ACC112 (cell line): ENCODE data around the gene MAP3K6.
A peak's percentile ranks its signal among the peaks of the same experiment; 100 is the strongest.
"Not testable (repeated sequence)": the region's sequence is repeated elsewhere in the genome, so short reads cannot be mapped to it uniquely, and the experiment has no call there.

Source experiments
- H2AFZ ChIP-seq: fragments of 200-600 bp; sonication (generic); one replicate; pipeline ENCODE4 v1.6.0; 2017; ENCODE audit warnings: antibody characterized with exemption, low read length; ENCODE audit not compliant: unreplicated experiment
- H3K27ac ChIP-seq: fragments of 200-600 bp; sonication (generic); 2 replicates; pipeline ENCODE4 v1.5.1; 2014; ENCODE audit warnings: low read depth, mild to moderate bottlenecking, antibody characterized with exemption, low read length, moderate library complexity
- H3K27me3 ChIP-seq: fragments of 200-600 bp; sonication (generic); 2 replicates; pipeline ENCODE4 v1.6.1; 2014; ENCODE audit warnings: mild to moderate bottlenecking, antibody characterized with exemption, low read length, moderate library complexity, mixed read lengths; ENCODE audit not compliant: insufficient read depth
- H3K36me3 ChIP-seq: fragments of 200-600 bp; sonication (generic); 2 replicates; pipeline ENCODE4 v1.6.1; 2016; ENCODE audit warnings: mild to moderate bottlenecking, antibody characterized with exemption, low read length, moderate library complexity, mixed read lengths; ENCODE audit not compliant: insufficient read depth
- H3K4me1 ChIP-seq: fragments of 200-600 bp; sonication (generic); one replicate; pipeline ENCODE4 v1.6.1; 2016; ENCODE audit warnings: low read length, mixed read lengths; ENCODE audit not compliant: insufficient read depth, unreplicated experiment, control insufficient read depth
- H3K4me3 ChIP-seq: fragments of 200-600 bp; sonication (generic); 2 replicates; pipeline ENCODE4 v1.5.1; 2014; ENCODE audit warnings: mild to moderate bottlenecking, low read depth, low read length
- H3K79me2 ChIP-seq: fragments of 200-600 bp; sonication (generic); one replicate; pipeline ENCODE4 v1.6.0; 2016; ENCODE audit warnings: low read length; ENCODE audit not compliant: control insufficient read depth, unreplicated experiment, insufficient read depth

The MAP3K6 gene

DNA sequence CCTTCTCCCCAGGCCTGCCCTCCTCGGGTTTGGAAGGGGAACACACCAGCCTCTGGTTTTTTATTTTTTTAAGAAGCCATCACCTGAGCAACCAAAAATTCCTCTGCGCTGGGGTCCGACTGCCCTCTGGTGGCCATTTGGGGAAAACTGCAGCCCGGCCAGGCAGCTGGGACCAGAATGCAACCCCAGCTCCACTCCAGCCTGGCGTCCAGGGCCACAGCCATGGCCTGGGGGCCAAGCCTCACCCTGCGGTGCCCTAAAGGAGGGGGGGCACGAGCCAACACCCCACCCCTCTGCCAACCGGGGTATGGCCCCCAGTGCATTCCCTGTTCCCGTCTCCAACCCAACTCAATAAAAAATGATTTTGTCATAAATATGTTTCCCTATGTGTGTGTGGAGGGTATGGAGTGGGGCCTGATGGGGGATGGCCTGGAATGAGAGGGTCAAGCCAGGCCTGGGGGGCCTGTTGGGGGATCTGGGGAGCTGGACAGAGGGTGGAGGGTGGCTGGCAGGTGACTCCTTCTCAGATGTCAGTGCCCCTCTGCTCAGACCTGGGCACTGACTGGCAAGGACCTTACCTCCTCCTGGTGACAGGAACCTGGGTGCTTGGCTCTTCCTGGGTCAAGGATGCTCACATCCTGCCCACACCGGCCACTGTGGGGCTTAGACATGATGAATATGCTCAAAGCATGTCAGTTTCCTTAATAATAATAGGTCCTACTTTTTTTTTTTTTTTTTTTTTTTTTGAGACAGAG is 28.9 kb upstream of the MAP3K6 start:
- Histone ChIP-seq H3K36me3 (no peaks in the 10 kb centered on the region), H3K27me3 (no peaks in the 10 kb centered on the region), H3K4me1 (peaks cover 24% of the 10 kb centered on the region), H3K79me2 (peaks cover 12% of the 10 kb centered on the region), H3K4me3 (no peak overlapping the region), H2AFZ (no peak overlapping the region), H3K27ac (peak overlapping the region; percentile 4; the same call in 1 of the 2 replicates)

DNA sequence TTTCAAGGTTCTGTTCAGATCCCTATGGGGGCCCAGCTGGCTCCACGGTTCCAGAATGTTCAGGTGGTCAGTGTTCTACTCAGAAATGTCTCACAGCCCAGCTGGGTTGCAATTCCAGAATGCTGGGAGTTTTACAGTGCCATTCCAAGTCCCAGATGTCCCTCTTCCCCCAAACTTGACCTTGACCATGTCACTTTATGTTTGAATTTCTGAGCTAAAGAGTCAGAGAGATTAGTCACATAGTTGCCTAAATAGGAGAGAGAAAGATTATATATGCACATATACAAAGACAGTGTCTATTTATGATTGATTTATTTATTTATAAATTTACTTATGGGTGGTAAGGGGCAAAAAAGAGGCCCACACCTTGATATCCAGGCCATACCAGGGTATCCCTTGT is 28.2 kb upstream of the MAP3K6 start:
- Histone ChIP-seq H3K4me1 (peaks cover 24% of the 10 kb centered on the region), H2AFZ (no peak overlapping the region), H3K27ac (peak overlapping the region; percentile 4; the same call in 1 of the 2 replicates), H3K79me2 (peaks cover 12% of the 10 kb centered on the region), H3K4me3 (no peak overlapping the region), H3K27me3 (no peaks in the 10 kb centered on the region), H3K36me3 (no peaks in the 10 kb centered on the region)

DNA sequence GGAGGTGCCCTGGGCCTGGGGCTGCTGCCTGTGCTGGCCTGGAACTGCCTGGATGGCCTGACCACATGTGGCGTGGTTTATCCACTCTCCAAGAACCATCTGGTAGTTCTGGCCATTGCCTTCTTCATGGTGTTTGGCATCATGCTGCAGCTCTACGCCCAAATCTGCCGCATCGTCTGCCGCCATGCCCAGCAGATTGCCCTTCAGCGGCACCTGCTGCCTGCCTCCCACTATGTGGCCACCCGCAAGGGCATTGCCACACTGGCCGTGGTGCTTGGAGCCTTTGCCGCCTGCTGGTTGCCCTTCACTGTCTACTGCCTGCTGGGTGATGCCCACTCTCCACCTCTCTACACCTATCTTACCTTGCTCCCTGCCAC is 27.5 kb upstream of the MAP3K6 start:
- Histone ChIP-seq H3K36me3 (no peaks in the 10 kb centered on the region), H3K27ac (no peak overlapping the region), H3K4me3 (no peak overlapping the region), H3K27me3 (no peaks in the 10 kb centered on the region), H3K4me1 (peaks cover 24% of the 10 kb centered on the region), H2AFZ (no peak overlapping the region), H3K79me2 (peaks cover 12% of the 10 kb centered on the region)

DNA sequence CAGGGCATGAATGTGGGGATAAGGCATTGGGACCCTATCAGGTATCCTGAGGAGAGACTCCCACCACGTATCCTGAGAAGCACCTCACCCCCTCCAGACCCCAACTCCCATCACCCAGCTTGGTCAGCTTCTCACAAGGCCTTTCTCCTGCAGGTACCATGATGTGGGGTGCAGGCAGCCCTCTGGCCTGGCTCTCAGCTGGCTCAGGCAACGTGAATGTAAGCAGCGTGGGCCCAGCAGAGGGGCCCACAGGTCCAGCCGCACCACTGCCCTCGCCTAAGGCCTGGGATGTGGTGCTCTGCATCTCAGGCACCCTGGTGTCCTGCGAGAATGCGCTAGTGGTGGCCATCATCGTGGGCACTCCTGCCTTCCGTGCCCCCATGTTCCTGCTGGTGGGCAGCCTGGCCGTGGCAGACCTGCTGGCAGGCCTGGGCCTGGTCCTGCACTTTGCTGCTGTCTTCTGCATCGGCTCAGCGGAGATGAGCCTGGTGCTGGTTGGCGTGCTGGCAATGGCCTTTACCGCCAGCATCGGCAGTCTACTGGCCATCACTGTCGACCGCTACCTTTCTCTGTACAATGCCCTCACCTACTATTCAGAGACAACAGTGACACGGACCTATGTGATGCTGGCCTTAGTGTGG is 27.0 kb upstream of the MAP3K6 start:
- Histone ChIP-seq H3K4me3 (peak overlapping the region; percentile 99), H3K27ac (no peak overlapping the region), H3K79me2 (peaks cover 12% of the 10 kb centered on the region), H3K36me3 (no peaks in the 10 kb centered on the region), H3K27me3 (no peaks in the 10 kb centered on the region), H3K4me1 (peaks cover 24% of the 10 kb centered on the region), H2AFZ (no peak overlapping the region)

DNA sequence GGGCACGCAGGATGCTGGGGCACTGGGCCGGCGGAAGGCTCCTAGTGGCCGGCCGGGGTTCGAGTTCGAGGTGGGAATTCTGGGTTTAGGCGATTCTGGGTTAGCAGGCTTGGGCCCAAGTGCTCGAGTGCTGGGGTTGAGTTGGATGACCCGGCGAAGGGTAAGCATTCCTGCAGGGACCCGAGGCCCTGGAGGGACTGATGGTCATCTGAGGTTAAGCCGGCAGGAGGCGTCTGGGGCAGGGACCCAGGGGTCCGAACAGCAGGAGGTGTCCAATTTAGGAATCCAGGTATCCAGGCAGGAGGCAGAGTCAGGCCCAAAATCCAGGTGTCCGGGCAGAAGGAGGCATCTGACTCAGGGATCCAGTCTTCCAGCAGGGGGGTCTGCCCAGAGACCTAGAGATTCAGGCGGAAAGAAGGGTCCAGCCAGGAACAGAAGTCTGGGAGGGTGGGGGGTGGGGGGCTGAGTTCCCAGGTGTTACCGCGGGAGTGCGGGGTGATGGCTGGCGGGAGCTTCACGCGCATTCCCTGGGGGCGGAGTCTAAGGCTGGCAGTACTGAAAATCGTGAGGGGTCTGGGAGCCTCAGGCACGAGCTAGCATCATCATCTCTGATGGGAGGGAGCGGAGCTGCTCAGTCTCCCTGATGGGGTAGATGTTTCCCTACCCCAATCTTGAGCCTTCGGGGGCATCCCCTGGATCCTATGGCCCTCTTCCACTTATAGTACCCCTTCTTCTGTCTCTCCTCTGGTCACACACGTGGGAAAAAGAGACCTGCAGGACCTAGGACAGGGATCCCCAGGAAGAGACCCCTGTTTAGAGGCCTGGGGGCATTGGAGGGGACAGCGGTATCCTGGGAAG is 26.2 kb upstream of the MAP3K6 start:
- peak overlapping the region; percentile 62; the same call in 1 of the 2 replicates for H3K27ac ChIP-seq

DNA sequence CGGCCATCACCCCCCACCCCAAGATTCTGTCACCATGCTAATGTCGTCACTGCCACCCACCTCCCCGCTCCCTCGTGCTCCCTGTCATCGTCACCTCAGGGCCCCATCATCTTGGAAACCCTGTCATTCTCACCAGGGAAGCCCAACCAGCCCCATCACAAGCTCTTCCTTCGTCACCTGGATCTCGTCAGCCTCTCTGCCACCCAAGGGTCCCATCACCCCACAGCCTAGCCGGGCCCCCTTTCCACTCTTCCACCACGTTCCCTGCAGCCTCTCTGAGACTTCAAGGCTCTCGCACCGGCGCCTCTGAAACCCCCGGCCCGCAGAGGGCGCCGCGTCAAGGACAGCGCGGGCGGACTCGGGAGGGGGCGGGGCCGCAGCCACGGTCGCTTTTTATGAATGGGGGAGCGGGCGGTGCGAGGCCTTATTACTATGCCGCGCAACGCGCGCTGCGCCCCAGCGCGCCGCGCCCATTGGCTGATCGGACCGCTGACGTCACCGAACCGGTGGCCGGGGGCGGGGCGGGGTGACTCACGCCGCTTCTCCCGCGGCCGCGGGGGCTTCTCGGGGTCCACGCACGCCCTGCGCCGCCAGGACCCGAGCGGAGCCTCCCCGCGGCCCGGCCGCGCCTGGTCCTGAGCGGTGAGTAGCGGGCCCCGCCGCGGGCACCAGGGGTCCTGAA is 25.5 kb upstream of the MAP3K6 start, which contains the start of gene GPR3:
GPR3 (plus strand) TSS at position 527 of the 682 bp plus-strand sequence. CDS start 1,177 bp downstream, outside the sequence.
- no peaks in the 10 kb centered on the region for H3K27me3 ChIP-seq
- H3K27ac ChIP-seq = peak within 1 kb of the TSS; percentile 62; the same call in 1 of the 2 replicates
- H3K79me2 ChIP-seq = peaks cover 12% of the 10 kb centered on the region
- peak within 1 kb of the TSS; percentile 99 for H3K4me3 ChIP-seq
- H3K4me1 ChIP-seq = peaks cover 24% of the 10 kb centered on the region
- no peaks in the 10 kb centered on the region for H3K36me3 ChIP-seq
- peak within 1 kb of the TSS; percentile 98 for H2AFZ ChIP-seq

More for the DNA sequence above, 26.2 kb upstream of the MAP3K6 start:
- Histone ChIP-seq H3K79me2 (peaks cover 12% of the 10 kb centered on the region), H3K36me3 (no peaks in the 10 kb centered on the region), H3K4me3 (peak overlapping the region; percentile 99), H3K4me1 (peaks cover 24% of the 10 kb centered on the region), H2AFZ (peak overlapping the region; percentile 98), H3K27me3 (no peaks in the 10 kb centered on the region)

DNA sequence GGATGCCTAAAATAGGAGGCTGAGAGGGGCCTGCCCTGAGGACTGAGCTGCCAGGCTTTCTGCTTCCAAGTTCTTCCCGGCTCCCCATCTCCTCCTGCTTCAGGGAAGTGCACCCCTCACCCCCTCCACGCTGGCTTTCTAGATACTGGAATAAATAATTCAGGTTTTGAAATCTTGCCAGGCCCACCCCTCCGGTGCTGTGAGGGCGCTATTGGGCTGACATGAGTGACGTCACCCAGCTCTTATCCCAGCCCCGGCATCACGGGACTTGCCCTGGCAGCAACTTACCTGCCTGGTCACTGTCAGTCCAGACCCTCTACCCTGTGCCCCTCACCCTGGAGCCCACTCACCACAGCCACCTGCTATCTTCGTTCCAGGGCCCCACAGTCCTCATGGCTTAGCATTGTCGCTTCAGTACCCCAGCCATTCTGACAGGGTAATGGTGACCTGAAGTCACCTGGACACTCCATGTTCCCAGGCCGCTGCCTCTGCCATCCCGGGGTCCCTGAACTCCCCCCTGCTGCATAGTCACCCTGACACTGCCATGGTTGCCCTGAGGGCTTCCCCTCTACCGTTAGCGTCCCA is 24.8 kb upstream of the MAP3K6 start:
- peaks cover 24% of the 10 kb centered on the region for H3K4me1 ChIP-seq
- no peak overlapping the region for H2AFZ ChIP-seq
- H3K36me3 ChIP-seq = no peaks in the 10 kb centered on the region
- H3K27me3 ChIP-seq = no peaks in the 10 kb centered on the region
- H3K27ac ChIP-seq = no peak overlapping the region
- peak overlapping the region; percentile 99 for H3K4me3 ChIP-seq
- peaks cover 12% of the 10 kb centered on the region for H3K79me2 ChIP-seq

DNA sequence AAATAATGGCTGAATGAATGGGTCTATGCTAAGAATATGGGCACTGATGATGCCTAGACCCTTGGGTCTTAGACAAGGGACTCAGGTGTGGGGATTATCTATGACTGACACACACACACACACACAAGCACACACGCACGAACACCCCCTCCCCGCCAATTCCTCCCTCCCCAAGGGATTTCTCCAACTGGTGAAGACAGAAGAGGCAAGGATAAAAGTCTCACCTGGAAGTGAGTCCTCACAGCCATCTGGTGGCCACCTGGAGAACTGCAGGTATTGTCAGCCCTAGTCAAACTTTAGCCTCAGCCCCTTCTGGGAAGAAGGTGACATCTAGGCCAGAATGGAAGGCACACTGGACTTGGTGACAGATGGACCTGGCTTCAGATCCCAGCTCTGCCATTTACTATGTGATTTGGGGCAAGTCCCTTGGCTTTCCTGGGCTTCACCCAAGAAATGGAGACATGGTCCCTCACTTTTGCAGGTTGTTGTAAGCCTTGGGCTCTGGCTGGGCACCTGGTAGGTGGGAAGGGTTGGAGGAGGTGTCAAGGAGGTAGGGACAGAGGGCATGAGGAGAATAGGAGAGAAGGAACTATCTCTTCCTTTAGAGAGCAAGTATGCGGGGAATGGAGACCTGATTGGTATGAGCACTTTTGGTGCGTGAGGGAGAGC is 21.7 kb upstream of the MAP3K6 start:
- Histone ChIP-seq H3K27me3 (no peaks in the 10 kb centered on the region), H3K79me2 (peaks cover 9% of the 10 kb centered on the region), H3K4me1 (peaks cover 15% of the 10 kb centered on the region), H3K4me3 (no peak overlapping the region), H2AFZ (no peak overlapping the region), H3K27ac (no peak overlapping the region), H3K36me3 (no peaks in the 10 kb centered on the region)

DNA sequence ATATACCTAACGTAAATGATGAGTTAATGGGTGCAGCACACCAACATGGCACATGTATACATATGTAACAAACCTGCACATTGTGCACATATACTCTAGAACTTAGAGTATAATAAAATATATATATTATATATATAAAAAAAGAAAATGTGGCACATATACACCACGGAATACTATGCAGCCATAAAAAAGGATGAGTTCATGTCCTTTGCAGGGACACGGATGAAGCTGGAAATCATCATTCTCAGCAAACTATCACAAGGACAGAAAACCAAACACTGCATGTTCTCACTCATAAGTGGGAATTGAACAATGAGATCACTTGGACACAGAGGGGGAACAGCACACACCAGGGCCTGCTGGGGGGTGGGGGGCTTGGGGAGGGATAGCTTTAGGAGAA is 18.0 kb upstream of the MAP3K6 start:
- not testable (repeated sequence) for H2AFZ ChIP-seq, H3K27ac ChIP-seq, H3K4me3 ChIP-seq, H3K4me1 ChIP-seq, H3K27me3 ChIP-seq, H3K36me3 ChIP-seq, H3K79me2 ChIP-seq
